GM19023 (cell line): ENCODE results near the gene FMC1.
"Not testable (repeated sequence)": the region's sequence is repeated elsewhere in the genome, so short reads cannot be mapped to it uniquely, and the experiment has no call there.

Experiments
- ATAC-seq: cut with Tn5 transposase; IDR thresholded peaks from one replicate; pipeline ENCODE4 v1.9.1; 2021; ENCODE audit warnings: mild to moderate bottlenecking, moderate library complexity; ENCODE audit not compliant: unreplicated experiment

FMC1 gene, protein sequence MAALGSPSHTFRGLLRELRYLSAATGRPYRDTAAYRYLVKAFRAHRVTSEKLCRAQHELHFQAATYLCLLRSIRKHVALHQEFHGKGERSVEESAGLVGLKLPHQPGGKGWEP

GRCh38 chr7:139341058-139341775, at the start of gene FMC1:
FMC1 (plus strand) TSS chr7:139341337; CDS start chr7:139341385, 48 bp downstream.
- peak; percentile 54 for ATAC-seq

- no peak for ATAC-seq
Measured at GRCh38 chr7:139292821-139293220, 48.3 kb upstream of the FMC1 start.

- no peak for ATAC-seq
Measured at GRCh38 chr7:139293534-139293933, 47.6 kb upstream of the FMC1 start.

- ATAC-seq = no peak
Measured at GRCh38 chr7:139294241-139294640, 46.9 kb upstream of the FMC1 start.

DNA sequence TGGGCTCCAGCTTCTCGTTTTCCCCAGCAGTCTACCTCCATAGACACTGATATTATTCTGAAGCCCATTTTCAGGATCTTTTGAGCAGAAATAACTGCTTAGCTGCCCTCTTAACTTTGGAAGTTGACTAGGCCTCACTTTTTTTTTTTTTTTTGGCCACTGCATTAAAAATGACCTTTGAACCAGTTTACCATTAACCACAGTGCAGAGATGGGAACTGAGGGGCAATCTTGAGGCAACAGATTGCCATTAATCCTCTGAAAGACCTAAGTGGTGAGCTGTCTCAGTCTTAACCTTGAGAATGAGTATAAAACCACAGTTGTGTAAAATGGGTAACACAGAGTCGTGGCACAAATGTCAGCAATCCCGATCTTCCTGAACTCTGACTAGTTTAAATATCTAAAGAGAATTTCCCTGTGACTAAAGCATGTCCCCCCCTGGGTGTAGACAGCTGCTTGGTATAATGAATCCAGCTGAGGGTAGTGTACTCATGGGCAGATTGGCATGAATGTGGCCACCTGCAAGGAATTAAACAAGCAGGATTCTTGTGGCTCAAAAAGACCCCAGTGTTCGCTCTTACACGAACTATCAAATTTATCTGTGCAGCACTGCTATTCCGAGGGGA, 46.1 kb upstream of the FMC1 start:
- ATAC-seq = no peak

DNA sequence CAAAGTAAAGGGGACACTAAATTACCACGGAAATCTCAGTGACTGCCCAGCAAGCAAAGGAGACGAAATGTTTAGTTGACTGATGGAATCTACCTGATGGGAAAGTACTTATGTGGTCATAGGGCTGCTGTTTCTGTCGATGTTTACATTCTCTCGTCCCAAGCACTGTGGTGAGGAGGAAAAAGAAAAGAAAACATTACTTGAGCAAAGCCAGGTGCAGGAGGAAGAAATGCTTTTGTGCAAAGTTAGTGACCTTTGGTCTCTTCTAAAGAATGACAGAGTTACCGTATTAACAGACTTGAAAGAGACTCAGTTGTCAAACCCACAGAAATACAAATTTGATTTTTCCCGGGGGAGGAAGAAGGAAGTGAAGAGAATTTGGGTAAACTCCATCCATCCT, 43.3 kb upstream of the FMC1 start:
- no peak for ATAC-seq

- no peak for ATAC-seq
Measured at GRCh38 chr7:139299296-139299695, 41.8 kb upstream of the FMC1 start.

GRCh38 chr7:139300390-139300789, 40.7 kb upstream of the FMC1 start:
- no peak for ATAC-seq

- no peak for ATAC-seq
Measured at GRCh38 chr7:139304517-139304916, 36.6 kb upstream of the FMC1 start.

GRCh38 chr7:139317939-139318505, 23.1 kb upstream of the FMC1 start:
- ATAC-seq = no peak

- ATAC-seq = no peak
Measured at GRCh38 chr7:139321071-139321745, 19.9 kb upstream of the FMC1 start.

DNA sequence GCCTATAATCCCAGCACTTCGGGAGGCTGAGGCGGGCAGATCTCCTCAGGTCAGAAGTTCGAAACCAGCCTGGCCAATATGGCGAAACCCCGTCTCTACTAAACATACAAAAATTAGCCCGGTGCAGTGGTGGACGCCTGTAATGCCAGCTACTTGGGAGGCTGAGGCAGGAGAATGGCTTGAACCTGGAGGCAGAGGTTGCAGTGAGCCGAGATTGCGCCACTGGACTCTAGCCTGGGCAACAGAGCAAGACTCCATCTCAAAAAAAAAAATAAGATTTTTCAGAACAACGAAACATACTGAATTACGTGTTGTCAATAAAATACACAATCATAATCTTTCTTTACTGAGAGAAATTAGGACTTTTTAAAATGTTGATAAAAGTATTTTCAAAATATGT, 16.4 kb upstream of the FMC1 start:
- not testable (repeated sequence) for ATAC-seq

DNA sequence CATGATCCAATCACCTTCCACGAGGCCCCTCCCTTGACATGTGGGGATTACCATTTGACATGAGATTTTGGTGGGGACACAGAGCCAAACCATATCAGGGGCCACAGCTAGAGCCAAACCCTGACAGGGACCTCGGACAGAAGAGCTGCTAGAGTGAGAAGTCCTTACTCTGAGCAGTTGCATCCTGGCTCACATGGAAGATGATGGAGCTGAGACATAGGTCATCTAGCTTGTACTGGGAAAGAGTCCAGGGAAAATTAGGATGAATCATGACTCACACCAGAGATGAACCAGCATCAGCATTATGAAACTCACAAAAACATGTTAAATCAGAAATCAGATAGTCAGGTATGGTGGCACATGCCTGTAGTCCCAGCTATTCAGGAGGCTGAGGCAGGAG, 12.8 kb upstream of the FMC1 start:
- no peak for ATAC-seq

GRCh38 chr7:139329119-139329518, 12.0 kb upstream of the FMC1 start:
- no peak for ATAC-seq

DNA sequence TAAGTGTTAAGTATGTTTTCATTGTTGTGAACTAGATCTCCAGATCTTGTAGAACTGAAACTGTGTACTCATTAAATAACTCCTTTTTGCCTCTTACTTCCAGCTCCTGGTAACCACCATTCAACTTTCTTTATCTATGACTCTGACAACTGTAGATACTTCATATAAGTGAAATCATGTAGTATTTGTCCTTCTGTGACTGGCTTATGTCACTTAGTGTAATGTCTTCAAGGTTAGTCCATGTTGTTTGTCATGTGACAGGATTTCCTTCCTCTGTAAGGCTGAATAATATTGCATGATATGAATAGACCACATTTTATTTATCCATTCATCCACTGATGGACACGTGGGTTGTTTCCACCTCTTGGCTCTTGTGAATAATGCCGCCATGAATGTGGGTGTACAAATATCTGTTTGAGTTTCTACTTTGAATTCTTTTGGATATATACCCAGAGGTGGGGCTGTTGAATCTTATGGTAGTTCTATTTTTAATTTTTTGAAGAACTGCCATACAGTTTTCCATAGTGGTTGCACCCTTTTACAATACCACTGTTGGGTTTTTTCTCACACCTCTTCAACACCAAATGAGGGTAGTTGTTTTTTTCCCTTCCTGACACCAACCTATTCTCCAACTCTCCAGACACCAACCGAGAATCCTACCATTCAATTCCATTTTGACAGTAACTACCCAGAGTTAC, 10.7 kb upstream of the FMC1 start:
- no peak for ATAC-seq

GRCh38 chr7:139332697-139333359, 8.3 kb upstream of the FMC1 start:
- ATAC-seq = no peak

- ATAC-seq = not testable (repeated sequence)
Measured at GRCh38 chr7:139333443-139333842, 7.7 kb upstream of the FMC1 start.

- ATAC-seq = no peak
Measured at GRCh38 chr7:139334399-139335150, 6.6 kb upstream of the FMC1 start.

GRCh38 chr7:139339025-139339424, 2.1 kb upstream of the FMC1 start:
- ATAC-seq = no peak

- no peak for ATAC-seq
Measured at GRCh38 chr7:139339698-139340036, 1.5 kb upstream of the FMC1 start.
